Measurements from ENCODE around the gene PYGL.
"Not testable (repeated sequence)": the region's sequence is repeated elsewhere in the genome, so short reads cannot be mapped to it uniquely, and the experiment has no call there.

PYGL gene

DNA sequence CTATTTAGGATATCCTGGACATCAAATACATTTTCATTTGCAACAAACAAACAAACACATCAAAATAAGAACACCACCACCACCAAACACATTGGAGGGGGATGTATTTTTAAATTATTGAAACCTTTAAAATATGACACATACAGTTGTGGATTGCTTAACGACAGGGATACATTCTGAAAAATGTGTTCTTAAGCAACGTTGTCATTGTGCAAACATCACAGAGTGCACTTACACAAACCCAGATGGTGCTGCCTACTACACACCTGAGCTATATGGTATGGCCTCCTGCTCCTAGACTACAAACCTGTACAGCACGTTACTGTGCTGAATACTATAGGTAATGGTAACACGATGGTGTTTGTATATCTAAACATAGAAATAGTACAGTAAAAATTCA lies 19.4 kb downstream of the PYGL start:
- no peak for DNase-seq

DNA sequence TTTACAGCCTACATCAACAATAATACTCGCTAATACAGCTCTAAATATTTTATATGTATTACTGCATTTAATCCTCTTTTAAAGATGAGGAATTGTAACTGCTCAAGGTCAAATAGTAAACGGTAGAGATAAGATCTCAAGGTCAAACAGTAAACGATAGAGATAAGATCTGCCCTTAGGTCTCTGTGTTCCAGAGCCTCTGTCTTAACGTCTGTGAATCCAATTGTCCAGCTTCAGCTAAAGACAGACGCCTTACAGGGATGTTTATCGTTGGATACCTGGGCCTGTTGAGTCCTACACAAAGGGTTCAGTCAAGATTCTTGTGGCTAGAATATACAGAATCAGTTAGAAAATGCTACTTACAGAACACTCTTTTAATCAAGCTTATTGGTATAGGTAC lies 20.0 kb downstream of the PYGL start:
- DNase-seq: no peak

- no peak for DNase-seq
Observed at GRCh38 chr14:50922803-50923202, 21.5 kb downstream of the PYGL start.

- no peak for DNase-seq
Observed at GRCh38 chr14:50920482-50921230, 23.6 kb downstream of the PYGL start.

DNA sequence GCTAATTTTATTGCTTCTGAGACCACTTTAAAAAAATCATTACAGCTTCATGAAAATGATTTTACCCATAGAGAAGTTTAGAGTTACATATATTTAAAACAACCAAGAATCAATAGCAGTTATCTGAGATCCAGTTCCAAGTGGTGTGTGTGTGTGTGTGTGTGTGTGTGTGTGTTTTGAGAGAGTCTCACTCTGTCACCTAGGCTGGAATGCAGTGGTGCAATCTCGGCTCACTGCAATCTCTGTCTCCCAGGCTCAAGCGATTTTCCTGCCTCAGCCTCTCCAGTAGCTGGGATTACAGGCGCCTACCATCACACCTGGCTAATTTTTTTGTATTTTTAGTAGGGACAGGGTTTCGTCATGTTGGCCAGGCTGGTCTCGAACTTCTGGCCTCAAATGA lies 24.8 kb downstream of the PYGL start:
- not testable (repeated sequence) for DNase-seq

DNA sequence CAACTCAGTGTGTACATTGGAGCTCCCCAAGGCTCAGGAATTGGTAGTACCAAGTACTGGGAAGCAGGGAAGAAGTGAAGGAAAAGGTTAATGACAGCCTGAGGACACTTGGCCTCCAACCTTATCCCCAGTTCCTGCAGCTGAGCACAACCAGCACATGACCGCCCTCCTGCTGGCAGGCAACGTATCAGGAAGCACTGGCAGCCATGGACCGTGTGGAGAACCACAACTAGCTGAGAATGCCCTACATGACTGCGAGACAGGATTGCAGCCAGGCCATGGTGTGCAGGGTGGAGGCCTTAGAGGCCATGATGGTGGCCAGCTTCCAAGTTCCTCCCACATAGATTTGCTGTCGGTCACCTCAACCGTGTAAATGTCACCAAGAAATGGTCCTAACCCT lies 26.8 kb downstream of the PYGL start:
- DNase-seq: no peak

GRCh38 chr14:50910495-50911420 lies 33.5 kb downstream of the PYGL start:
- DNase-seq: no peak

GRCh38 chr14:50906326-50907065 lies 37.8 kb downstream of the PYGL start:
- DNase-seq: no peak

DNA sequence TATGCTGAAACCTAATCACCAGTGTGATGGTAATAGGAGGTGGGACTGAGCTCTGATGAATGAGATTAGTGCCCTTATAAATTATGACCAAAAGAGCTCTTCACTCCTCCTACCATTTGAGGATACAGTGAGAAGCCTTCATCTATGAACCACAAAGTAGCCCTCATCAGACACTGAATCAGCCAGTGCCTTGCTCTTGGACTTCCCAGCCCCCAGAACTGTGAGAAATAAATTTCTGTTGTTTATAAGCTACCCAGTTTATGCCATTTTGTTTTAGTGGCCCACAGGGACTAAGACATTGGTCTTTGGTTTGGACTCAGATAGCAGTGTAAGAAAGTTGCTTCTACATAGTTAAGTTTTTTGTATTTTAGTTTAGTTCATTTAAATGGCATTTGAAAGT lies 39.6 kb downstream of the PYGL start:
- DNase-seq: no peak

GRCh38 chr14:50901361-50901760 lies 42.9 kb downstream of the PYGL start:
- DNase-seq: no peak

- DNase-seq: no peak
Observed at GRCh38 chr14:50897658-50898175, 46.6 kb downstream of the PYGL start.

DNA sequence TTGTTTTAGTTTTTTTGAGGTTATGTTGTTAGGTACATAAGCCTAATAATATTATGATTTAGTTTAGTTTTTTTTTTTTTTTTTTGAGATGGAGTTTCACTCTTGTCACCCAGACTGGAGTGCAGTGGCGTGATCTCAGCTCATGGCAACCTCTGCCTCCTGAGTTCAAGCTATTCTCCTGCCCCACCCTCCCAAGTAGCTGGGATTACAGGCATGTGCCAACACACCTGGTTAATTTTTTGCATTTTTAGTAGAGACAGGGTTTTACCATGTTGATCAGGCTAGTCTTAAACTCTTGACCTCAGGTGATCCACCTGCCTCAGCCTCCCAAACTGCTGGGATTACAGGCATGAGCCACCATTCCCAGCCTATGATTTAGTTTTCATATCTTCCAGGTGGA lies 47.3 kb downstream of the PYGL start:
- not testable (repeated sequence) for DNase-seq

- not testable (repeated sequence) for DNase-seq
Observed at GRCh38 chr14:50896421-50896820, 47.9 kb downstream of the PYGL start.

DNA sequence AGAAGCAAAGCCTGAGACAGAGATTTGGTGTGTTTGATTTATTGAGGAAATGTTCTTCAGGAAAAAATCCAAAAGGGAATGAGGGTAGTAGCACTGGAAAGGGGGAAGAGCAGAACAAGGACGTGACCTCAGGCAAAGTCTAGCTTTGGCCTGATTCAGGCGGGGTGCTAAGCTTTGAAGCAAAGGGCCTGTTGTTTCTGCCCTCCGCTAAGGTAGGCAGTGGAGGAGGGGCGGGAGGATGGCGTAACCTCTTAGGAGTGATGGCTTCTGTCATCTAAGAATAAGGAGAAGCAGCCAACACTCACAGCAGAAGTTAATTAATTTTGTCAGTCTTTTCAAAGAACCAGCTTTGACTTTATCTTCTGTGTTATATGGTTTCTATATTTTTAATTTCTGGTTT lies 52.0 kb downstream of the PYGL start:
- no peak for DNase-seq

DNA sequence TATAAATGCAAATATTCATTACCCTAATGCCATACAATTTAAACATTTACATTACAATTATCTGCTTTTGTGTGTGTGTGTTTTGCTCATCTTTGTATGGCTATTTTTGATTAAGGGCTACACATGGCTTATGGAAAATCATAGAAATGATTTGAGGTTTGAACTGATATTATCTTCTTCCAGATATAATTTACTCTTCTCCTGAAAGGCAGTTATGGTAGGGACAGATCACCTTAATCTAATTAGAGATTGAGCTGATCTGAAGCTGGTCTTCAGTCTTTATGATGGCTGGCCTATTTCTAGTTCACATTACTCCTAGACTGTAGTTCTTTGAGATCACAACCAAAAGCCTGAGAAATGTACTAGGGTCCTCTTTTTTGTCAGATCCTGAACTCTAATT lies 56.8 kb downstream of the PYGL start:
- DNase-seq: no peak

DNA sequence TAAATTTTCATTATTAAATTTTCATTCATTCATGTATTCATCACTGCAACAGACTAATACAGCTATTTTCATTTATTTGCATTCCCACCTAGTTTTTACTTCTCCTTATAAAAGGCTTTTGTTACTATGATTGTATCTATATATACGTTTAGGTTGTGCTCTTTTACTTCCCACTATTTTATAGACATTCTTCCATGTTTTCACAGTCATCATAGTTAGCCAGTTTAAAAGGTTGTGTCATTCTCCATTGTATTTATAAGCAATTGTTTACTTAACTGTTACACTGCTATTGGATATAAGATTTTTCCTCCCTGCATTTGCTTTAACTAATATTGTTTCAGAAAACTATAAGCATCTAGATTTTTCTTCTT lies 60.5 kb downstream of the PYGL start:
- no peak for DNase-seq

GRCh38 chr14:50882932-50883826 lies 61.1 kb downstream of the PYGL start:
- no peak for DNase-seq

DNA sequence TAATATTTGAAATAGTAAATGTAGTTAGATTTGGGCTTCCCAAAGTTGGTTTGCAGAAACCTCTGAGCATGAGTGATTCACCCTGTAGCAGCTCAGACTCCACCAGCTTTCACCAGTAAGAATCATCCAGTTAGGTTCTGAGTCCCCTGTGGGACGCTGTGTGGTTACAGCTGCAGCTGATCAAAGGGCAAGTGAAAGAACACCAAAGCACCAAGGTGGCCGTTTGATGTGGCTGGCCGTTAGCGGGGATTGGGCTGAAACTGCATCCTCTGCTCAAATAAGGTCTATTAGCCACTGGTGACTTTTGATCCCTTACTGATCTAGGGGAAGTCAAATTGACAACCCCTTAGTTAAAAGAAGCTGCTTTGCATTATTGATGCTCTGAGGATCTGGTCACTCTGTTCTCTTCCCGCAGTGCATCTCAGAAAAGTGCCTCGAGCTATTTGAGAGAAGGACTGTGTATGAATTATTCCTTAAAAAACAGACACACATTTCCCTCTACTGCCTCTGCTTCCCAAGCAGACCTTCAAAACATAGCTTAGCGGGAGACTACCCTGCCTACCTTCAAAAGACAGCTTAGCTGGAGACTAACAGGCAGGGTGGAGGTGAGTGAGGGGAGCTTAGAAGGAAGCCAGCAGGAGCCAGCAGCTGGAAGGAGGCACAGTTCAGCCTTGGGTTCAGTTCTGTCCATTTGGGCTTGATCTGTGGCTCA lies 68.8 kb downstream of the PYGL start:
- no peak for DNase-seq

- no peak for DNase-seq
Observed at GRCh38 chr14:50874757-50875156, 69.5 kb downstream of the PYGL start.

GRCh38 chr14:50871914-50872732 lies 72.2 kb downstream of the PYGL start, which contains the start of gene ABHD12B:
Gene ABHD12B, plus strand, starts transcription at chr14:50872053. Its CDS starts 122 bp downstream, at chr14:50872175.
- no peak for DNase-seq
